HG02588 (cell line): ENCODE results near the gene ARHGEF5.

Experiments
- ATAC-seq: cut with Tn5 transposase; IDR thresholded peaks from one replicate; pipeline ENCODE4 v1.9.1; 2021; ENCODE audit warnings: mild to moderate bottlenecking, moderate library complexity; ENCODE audit not compliant: unreplicated experiment

The ARHGEF5 gene

GRCh38 chr7:144379776-144380384, 24.7 kb downstream of the ARHGEF5 start:
- ATAC-seq = no peak

- peak; percentile 70 for ATAC-seq
Observed at GRCh38 chr7:144384071-144384470, 28.9 kb downstream of the ARHGEF5 start.

GRCh38 chr7:144384555-144385245, 29.5 kb downstream of the ARHGEF5 start:
- no peak for ATAC-seq

GRCh38 chr7:144386741-144387140, 31.5 kb downstream of the ARHGEF5 start:
- ATAC-seq = no peak

DNA sequence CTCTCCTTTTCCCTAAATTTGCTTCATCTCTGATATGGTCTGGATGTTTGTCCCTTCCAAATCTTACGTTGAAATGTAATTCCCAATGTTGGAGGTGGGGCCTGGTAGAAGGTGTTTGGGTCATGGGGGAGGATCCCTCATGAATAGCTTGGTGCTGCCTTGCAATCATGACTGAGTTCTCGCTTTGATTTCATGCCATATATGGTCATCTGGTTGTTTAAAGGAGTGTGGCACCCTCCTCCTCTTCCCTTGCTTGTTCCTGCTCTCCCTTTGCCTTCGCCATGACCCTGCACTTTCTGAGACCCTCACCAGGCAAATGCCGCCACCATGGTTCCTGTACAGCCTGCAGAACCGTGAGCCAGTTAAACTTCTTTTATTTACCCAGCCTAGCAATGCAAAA, 33.7 kb downstream of the ARHGEF5 start:
- ATAC-seq = no peak

DNA sequence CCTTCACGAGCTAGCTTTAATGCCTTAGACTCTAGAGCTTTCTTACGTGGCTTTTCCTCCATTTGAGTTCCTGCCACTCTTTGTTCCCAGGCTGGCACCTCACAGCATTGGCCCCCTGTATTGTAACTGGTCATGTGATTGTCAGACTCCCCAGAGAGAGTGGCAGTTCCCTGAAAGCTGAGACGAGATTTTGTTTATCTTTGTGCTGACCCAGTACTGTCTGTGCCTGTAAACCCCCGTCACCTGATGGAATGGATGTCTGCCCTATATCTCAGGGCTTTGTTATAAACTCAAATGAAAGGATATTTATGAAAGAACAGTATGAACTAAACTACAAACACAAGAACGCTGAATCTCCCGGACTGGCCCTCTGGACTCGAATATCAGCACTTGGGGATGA, 35.3 kb downstream of the ARHGEF5 start:
- no peak for ATAC-seq

DNA sequence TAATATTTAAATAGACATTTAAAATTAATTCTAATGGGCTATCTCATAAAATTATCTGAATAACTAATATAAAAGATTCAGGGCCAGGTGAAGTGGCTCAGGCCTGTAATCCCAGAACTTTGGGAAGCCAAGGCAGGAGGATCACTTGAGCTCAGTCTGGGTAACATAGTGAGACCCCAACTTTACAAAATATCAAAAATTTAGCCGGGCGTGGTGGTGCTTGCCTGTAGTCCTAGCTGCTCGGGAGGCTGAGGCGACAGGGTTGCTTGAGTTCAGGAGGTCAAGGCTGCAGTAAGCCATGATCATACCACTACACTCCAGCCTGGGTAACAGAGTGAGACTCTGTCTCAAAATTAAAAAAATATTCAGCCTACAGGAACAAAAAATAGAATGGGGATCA, 35.8 kb downstream of the ARHGEF5 start:
- ATAC-seq = no peak

GRCh38 chr7:144391823-144392255, 36.6 kb downstream of the ARHGEF5 start:
- peak; percentile 78 for ATAC-seq

- ATAC-seq = no peak
Observed at GRCh38 chr7:144397086-144397485, 41.9 kb downstream of the ARHGEF5 start.

DNA sequence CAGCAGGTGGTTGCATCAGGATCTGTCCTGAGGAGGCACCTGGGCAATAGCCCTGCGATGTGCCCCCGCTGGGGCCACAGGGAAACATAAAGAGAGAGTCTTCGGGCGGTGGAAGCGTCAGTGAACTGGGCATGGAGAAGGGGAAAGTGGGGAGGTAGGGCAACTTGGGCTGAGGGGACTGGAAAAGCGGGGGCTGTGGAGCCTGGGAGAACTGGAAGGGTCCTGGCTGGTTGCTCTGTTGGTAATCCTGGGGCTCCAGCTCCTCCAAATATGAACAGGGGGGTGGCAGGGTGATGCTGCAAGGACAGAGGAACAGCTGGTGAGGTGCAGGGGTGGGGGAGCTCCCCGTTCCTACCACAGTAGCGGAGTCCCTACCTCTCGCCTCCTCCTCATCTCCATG, 43.1 kb downstream of the ARHGEF5 start:
- no peak for ATAC-seq

- no peak for ATAC-seq
Observed at GRCh38 chr7:144398911-144399310, 43.7 kb downstream of the ARHGEF5 start.

DNA sequence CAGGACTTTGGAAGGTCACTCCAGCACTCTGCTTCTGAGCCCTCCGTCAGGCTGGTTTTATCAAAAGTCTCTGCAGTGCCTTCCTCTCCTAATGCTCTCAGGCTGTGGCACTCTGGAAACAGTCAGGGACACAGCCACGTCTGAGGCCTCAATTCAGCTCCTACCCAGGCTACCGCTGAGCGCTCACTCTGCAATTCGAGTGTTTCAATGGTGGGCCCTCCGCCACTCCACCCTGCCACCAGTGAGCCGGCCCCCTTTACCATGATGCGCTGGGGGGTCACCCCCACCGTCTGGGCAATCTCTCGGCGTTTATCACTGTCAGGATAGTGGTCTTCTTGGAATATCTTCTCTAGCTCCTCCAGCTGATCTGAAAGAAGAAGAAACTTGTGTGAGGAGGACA, 44.7 kb downstream of the ARHGEF5 start:
- no peak for ATAC-seq

- no peak for ATAC-seq
Observed at GRCh38 chr7:144401490-144401889, 46.3 kb downstream of the ARHGEF5 start.

DNA sequence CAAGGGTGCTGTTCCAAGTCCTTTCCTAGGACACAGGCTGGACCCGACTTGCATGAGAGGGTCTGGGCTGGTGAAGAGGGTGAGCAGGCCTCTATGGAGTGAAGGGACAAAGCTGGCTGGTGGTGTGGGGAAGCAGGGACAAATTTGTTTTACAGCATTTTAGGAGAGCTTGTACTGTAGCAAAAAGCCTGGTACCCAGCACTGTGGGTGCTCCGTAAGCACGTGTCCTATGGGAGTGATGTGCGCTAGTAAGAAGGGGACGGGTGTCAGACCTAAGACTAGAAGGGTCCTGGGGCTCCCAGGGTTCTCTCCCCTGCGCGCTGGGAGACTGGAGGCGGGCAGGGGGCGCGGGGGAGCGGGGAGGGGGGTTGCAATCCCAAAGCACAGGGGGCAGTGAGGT, 47.9 kb downstream of the ARHGEF5 start:
- ATAC-seq = no peak

DNA sequence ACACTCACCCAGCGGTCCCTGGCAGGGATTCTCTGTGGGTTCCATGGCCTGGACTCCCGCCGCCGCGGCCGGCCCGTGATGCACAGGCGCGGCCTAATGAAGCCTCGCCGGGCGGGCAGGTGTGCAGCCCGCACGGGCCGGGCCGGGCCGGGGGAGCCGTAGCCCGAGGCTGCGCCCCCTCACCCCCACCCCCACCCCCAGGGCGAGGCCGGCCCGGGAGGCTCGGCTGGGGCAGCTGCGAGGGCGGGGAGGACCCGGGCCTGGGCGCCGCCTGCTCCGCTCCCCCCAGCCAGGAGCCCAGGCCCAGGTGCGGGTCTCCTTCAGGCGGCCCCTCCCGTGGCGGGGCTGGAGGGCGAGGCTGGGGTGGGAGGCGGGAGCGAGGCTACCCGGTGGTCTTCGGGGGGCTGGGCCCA, 48.5 kb downstream of the ARHGEF5 start, which contains the start of gene NOBOX:
Gene NOBOX (minus strand): TSS at position 45 of the 413 bp plus-strand sequence.
- ATAC-seq = no peak

DNA sequence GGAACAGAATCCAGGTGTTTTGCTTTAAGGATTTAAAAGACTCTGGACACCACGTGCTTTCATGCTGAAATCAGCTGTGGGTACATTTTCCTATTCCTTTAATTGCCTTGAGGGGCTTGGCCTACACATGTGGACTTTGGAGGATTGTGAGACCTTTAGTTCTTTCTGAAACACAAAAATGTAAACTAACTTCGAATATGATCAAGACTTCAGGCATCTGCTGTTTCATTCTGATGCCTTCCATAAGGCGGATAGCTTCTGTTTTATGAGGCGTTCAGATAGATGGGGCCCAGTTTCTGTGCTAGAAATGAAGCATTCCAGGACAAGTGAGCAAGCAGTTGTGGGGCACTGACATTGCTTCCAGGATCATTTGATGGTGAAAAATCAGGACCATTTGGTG, 49.7 kb downstream of the ARHGEF5 start:
- ATAC-seq = no peak

GRCh38 chr7:144407266-144407931, 52.2 kb downstream of the ARHGEF5 start:
- ATAC-seq = no peak

DNA sequence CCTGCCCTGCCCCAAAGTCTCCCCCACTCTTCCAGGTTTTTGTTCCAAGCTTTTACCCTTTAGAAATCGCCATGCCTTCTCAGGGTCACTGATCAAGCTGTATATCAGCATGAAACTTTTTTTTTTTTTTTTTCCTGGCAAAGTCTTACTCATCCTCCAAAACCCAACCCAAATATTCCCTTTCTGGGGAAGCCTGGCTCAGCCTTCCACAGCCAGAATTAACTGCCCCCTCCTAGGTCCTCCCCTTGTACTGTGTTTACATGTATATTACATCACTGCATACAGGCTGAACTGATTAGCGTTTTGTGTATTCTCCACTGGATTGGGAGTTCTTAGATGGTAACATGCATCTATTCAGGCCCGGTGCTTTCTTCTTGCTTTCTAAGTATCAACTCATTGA, 52.9 kb downstream of the ARHGEF5 start:
- ATAC-seq = no peak

- no peak for ATAC-seq
Observed at GRCh38 chr7:144410441-144410840, 55.2 kb downstream of the ARHGEF5 start.

GRCh38 chr7:144414815-144415214, 59.6 kb downstream of the ARHGEF5 start:
- ATAC-seq = no peak

DNA sequence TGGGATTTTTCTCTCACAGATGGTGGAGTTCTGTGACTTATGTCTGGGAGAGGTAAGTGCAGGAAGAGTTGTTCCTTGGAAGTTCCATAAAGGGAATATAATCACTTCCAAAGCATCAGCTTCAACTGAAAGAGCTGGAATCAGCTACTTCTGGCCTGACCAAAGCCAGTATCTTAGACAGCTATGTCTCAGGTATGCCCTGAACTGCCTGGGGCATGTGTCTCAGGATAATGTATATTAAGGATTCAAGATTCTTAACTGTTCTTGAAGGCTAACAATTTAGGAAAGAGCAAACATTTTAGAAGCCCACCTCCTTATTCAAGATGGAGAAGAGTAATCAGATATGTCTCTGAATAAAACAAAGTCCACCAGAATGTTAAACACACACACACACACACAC, 60.7 kb downstream of the ARHGEF5 start:
- no peak for ATAC-seq

DNA sequence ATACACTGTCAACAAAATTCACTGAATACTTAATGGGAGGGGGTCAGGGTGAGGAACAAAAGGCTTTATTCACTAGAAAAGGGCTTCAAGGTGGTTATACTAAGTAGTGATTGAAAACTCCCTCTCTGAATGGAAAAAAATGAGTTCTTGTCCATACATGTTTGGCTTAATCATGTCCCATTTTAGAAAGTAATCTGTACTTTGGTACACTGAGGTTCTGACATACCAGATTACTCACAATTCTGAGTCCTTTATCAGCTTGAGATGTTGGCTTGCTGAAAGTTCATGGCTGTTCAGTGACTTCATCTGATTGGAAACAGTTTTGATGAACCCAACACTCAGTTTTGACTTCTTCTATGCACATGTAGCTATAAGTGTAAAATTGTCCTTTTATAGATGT, 61.1 kb downstream of the ARHGEF5 start:
- ATAC-seq = no peak
